Ovary (tissue), 3 donors: ENCODE results near the gene TADA2B.

Experiments
- POLR2A ChIP-seq: fragments of 450-650 bp; IDR thresholded peaks from one replicate; pipeline ENCODE4 v1.6.1; 2017; ENCODE audit warnings: antibody characterized with exemption, mild to moderate bottlenecking, moderate library complexity
- TF ChIP-seq, protein P1 (sequence below), 3 donors: fragments of 450-650 bp in 2 of 3; fragments of 200-600 bp in 1 of 3; IDR thresholded peaks; one replicate each; pipeline versions ENCODE4 v1.5.1 to v1.8.0; 2016 to 2022; ENCODE audit warnings: antibody characterized with exemption in 3 of 3, mild to moderate bottlenecking in 1 of 3
- donor health status: DM: no; HTN: no; CAD: no.

DNA sequence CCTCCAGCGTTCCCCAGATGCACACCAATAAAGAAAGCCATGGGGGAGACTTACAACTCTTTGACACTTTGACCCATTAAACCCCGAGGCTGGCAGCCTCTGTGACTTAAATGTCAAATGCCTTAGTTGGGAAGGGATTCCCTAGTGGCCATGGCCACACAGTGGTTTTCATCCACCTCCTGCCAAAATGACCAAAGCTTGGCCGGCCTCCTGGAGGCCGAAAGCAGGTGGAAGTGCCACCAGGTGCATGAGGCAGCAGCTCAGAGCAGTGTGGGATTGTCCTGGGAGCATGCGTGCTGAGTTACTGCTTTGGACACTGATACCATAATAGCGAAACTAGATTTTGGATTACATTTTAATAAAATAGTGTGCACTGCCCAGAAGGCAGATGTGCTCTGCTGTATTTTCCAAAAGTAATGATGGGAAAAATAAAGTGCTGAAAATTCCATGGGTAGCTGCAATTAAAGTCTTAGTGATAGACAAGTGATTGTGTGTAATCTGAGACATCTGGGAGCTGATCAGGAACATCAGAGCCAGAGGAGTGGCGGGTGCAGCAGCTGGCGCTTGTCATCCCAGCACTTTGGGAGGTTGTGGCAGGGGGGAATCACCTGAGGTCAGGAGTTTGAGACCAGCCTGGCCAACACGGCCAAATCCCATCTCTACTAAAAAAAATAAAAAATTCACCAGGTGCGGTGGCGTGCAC, 39.8 kb upstream of the TADA2B start:
- TF ChIP-seq POLR2A: no peak
- TF ChIP-seq, protein P1, sequence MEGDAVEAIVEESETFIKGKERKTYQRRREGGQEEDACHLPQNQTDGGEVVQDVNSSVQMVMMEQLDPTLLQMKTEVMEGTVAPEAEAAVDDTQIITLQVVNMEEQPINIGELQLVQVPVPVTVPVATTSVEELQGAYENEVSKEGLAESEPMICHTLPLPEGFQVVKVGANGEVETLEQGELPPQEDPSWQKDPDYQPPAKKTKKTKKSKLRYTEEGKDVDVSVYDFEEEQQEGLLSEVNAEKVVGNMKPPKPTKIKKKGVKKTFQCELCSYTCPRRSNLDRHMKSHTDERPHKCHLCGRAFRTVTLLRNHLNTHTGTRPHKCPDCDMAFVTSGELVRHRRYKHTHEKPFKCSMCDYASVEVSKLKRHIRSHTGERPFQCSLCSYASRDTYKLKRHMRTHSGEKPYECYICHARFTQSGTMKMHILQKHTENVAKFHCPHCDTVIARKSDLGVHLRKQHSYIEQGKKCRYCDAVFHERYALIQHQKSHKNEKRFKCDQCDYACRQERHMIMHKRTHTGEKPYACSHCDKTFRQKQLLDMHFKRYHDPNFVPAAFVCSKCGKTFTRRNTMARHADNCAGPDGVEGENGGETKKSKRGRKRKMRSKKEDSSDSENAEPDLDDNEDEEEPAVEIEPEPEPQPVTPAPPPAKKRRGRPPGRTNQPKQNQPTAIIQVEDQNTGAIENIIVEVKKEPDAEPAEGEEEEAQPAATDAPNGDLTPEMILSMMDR (IDR thresholded peaks at IDR 0.05): no peak
